Erythroblast (primary cell): Measurements from ENCODE around the gene PHF3.

Experiments used
- GATA1 ChIP-seq: IDR thresholded peaks from 2 replicates; pipeline ENCODE4 v1.6.1; 2011; ENCODE audit warnings: low read depth, mild to moderate bottlenecking, control low read depth, low read length, moderate library complexity
- POLR2A ChIP-seq: IDR thresholded peaks from 2 replicates; pipeline ENCODE4 v1.6.1; 2011; ENCODE audit warnings: mild to moderate bottlenecking, low read length

DNA sequence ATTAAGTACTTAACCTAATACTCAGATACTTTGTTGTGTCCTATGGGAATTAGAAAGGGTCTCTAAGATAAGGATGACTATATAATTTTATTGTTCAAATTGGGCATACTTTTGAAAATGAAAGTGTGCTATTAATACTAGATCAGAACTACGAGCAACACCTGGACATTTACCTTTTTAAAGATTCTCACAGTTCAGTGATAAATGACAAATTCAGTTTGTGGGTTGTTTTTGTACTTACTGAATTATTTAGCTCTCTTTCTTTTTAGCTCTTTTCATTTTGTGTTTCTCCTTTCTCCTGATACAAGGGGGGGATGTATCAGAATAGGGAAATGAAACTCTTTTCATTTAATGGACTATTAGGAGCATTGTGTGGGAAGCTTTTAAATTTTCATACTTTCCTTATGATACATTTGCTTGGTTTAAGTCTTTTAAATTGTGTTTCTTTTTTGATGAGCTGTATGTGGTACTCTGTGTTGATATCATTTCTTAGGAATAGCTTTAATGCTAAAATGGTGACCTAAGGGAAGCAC is 47.5 kb downstream of the PHF3 start:
- TF ChIP-seq POLR2A (no peak), GATA1 (no peak)
